Fibroblast of peridontal ligament (primary cell): ENCODE measurements around the gene PDE6H.
A peak's percentile ranks its signal among the peaks of the same experiment; 100 is the strongest.

ENCODE experiments used
- DNase-seq: peaks from one replicate; pipeline ENCODE4 v3.0.0-alpha.2; 2010; ENCODE audit errors: extremely low read depth

The PDE6H gene

DNA sequence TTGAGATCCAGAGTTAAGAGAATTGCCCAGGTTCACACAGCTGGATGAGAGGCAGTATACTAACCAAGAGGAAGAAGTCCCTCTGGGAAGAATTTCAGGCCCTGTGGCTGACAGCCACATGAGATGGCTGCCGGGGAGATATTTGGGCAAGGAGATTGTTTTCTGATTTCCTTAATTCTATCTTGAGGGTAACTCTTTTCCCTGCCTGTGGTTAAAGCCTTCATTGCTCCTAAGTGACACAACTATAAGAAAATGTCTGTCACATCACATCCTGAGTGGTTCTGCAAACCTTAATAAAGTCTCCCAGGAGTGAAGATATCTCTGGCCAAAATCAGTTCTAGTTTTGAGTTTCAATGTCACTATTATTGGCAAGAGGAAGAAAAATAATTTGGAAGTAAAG, 21.0 kb upstream of the PDE6H start:
- no peak for DNase-seq

- DNase-seq, result peak; percentile 74
These were observed 20.4 kb upstream of the PDE6H start for GRCh38 chr12:14952299-14952921.

DNA sequence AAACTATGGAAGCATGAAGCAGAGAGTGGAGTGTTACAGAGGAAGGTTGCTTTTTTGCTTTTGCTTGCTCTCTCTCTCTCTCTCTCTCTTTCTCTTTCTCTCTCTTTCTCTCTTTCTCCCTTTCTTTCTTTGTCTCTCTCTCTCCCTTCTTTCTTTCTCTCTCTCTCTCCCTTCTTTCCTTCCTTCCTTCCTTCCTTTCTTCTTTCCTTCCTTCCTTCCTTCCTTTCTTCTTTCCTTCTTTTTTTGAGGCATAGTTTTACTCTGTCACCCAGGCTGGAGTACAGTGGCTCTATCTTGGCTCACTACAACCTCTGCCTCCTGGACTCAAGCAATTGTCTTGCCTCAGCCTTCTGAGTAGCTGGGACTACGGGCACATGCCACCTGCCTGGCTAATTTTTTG, 19.1 kb upstream of the PDE6H start:
- no peak for DNase-seq

GRCh38 chr12:14954269-14954668, 18.6 kb upstream of the PDE6H start:
- no peak for DNase-seq

GRCh38 chr12:14956024-14956891, 16.6 kb upstream of the PDE6H start:
- no peak for DNase-seq

DNA sequence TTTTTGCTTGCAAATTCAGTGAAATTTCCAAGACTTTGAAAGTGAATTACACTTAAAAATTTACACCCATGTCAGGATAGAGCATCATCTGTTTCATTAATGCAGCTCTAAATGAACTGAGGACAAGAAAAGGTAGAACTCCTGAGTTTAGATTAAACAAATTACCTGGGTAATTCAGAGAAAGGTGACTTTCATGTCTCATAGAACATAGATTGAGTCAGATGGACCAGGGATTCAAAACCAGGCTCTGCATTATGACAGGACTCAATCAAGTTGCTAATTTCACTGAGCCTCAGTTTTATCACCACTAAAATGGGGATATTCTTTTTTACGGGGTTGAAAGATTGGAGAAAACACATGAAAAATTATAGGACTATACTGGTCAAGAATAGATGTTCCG, 15.9 kb upstream of the PDE6H start:
- DNase-seq, result no peak

DNA sequence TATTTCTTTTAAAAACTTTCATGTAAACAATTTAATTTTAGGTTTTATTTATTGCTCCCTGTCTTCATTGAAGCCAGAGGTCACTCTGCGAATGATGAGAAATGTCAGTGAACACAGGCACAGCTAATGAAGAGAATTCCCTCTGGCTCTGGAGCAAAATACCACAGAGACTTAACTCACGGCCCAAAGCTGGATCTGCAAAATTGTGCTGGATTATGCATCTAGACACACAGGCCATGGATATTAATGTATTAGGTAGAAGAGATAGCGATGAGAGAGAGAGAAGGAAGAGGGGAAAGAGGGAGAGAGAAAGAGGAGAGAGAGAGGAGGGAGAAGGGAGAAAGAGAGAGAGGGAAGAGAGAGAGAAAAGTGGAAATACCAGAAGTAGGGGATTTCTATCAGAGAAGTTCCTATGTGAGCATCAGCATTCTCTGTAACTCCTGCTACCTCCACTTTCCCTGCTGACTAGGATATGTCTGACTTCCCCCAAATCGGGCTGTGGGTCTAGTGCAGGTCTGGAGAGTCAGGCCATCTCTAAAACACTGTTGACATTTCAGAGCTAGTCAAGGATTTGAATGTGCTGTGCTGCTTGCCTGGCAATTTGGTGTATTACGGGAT, 15.2 kb upstream of the PDE6H start:
- no peak for DNase-seq

DNA sequence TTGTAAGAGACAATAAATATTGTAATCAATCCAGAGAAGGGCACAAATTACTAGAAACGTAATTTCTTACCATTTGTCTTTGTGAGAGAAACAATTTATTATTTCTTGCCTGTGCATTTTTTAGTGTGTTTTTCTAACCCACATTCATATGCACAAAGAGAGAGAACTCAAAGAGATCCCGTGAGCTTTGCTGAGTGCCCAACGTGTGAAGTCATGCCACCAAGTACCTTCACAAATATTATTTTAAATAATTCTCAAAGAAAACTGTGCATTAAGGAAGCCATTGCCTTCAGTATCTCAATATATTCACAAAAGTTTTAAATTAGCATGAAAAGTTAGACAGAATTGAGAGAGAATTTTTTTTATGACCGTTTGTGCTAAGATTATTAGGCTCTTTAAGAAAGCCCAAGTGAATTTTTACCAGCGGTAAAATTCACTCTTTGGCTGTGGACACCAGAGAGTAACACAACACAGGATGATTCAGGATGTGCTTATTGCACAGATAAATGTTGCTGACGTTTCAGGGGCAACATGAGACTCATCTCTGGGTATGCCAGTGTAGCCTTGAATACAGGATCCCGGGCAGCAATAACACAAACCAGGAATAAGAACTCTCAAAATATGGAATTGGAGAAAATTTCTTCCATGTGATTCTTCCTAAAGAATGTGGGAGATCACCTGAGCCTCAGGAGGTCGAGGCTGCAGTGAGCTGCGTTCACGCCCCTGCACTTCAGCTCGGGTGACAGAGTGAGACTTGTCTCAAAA, 14.3 kb upstream of the PDE6H start:
- no peak for DNase-seq

- DNase-seq, result no peak
These were observed 13.8 kb upstream of the PDE6H start for GRCh38 chr12:14959126-14959440.

DNA sequence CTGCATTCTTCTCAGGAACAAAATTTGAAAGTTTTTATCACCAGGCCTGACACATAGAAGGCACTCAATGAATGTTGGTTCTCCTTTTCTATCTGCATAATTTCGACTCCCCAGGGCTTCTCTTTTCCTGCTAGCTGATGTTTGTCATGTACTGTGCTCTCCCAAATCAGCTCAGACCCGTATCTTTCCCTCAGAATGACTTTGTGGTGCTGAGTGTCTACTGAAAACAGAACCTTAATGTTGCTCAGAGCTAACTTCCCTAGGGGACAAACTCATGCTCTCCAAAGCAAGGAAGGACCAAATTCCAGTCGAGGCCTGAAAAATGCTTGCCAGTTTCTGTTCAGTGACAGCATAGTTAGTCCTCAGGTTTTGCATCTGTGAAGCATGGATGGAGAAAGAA, 13.4 kb upstream of the PDE6H start:
- DNase-seq, result no peak

- DNase-seq, result no peak
These were observed 12.8 kb upstream of the PDE6H start for GRCh38 chr12:14959916-14960496.

- no peak for DNase-seq
These were observed 12.0 kb upstream of the PDE6H start for GRCh38 chr12:14960548-14961465.

- DNase-seq, result no peak
These were observed 11.2 kb upstream of the PDE6H start, which contains the start of gene ARHGDIB for GRCh38 chr12:14961466-14962152. TSS of gene ARHGDIB (minus strand) at chr12:14961601. CDS start at chr12:14950712, 10,889 bp downstream.

DNA sequence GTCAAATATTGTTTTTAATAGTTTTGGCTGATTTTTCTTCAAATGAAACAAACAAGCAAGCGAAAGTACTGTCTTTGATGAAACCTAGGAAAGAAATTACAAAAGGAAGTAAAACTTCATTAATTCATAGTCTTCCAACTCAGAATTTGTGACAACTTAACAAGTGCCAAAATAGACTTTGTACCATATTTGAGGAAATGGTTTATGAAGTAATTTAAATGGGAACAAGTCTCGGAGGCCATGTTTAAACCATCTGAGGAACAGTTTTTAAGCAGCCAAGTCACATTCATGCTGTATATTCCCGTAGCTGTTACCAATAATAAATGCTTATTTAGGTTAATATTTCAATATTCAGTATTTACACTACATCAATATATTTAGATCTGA, 10.7 kb upstream of the PDE6H start:
- no peak for DNase-seq

- no peak for DNase-seq
These were observed 10.0 kb upstream of the PDE6H start for GRCh38 chr12:14962797-14963196.

DNA sequence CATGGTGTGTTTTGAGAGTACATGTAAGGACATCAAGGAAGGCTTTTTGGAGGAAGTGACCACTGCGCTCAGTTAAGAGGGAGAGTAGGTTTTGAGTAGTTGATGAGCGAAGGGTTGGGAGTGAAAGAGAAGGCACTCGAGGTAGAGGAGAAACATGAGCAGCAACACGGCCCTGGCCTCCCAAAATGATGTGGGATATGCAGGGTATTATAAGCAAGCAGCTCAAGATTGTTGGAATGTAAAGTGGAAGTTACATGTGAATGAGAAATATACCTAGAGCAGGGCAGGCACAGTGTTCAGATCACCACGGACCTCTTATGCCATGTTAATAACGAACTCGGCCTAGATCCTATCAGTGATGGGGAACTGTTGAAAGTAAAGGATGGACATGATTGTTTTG, 9.3 kb upstream of the PDE6H start:
- DNase-seq, result no peak

- DNase-seq, result no peak
These were observed 8.4 kb upstream of the PDE6H start for GRCh38 chr12:14964406-14964805.

DNA sequence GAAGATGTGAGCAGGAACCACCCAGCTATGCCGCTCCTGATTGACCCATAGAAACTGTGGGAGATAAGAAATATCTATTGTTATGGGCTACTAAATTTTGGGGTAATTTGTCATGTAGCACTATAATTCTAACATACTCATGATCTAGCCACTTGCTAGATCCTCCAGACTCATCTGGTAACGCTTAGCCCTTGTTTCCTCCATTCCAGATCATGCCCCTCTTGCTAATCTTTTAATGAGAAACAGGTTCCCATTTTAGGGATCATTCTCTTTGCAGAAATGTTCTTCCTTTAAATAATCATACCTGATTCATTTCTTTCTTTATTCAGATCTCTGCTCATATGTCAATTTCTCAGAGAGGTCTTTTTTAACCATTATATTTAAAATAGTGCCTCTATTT, 7.6 kb upstream of the PDE6H start:
- no peak for DNase-seq

DNA sequence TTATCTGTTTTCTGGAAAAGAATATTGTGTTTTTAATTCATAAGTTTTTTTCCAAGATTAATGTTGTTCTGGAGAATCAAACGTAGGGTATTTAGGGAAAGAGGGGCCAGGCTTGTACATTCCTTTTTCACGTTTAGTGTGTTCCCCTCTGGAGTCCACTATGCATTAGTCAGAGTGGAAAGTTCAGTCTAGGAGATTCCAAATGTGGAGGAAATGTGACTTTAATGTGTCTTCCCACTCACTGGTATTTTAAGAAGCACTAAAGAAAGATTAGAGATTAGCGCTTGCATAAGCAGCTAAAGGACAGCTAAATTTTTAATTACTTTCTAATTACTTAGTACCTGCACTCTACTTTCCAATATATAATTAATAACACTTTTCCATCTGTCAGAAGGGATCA, 4.4 kb upstream of the PDE6H start:
- no peak for DNase-seq

DNA sequence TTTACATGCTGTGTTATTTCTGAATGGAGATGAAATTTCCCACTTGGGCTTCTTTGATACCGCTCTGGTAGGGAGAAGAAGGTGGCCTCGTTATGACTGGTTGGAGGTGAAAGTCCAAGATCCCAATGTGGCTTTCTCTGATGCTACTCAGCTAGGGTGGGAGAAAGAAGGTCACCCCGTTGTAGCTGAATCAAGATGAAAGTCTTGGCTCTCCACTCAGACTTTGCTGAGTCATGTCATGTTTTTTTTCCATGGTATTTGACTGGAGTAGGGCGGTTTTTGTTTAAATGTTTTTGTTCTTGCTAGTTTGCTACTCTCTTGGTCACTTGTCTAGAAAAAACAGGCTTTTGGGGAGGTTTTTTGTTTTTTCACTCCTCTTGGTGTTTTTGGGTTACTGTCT, 2.4 kb upstream of the PDE6H start:
- peak; percentile 27 for DNase-seq
